AG04450 (cell line): ENCODE measurements around the gene PTPRE. TPM values are rescaled to one million over a fixed set of nuclear protein-coding genes. Genes with fewer than 3 reads are reported as not detected.

ENCODE experiments used
- CTCF ChIA-PET: fragments of 300-600, 350-600 bp; formaldehyde crosslinking; extraction: SDS; loops from one replicate; lab custom pipeline; 2022; ENCODE audit warnings: antibody characterized with exemption, inconsistent platforms; lab: Charles Lee
- POLR2A ChIA-PET: fragments of 350-600 bp; formaldehyde crosslinking; extraction: SDS; loops from one replicate; lab custom pipeline; 2021; ENCODE audit warnings: antibody characterized with exemption, inconsistent platforms; lab: Yijun Ruan, JAX
- DNase-seq: peaks from one replicate; pipeline ENCODE4 v3.0.0-alpha.2; 2011; ENCODE audit warnings: low read depth, low spot score
- H3K27ac ChIP-seq: one replicate; pipeline ENCODE4 v1.5.1; 2012; ENCODE audit warnings: low read depth, low read length, control low read depth
- H3K27me3 ChIP-seq: one replicate; pipeline ENCODE4 v1.6.0; 2012; ENCODE audit warnings: low read length; ENCODE audit not compliant: control insufficient read depth, insufficient read depth
- H3K4me3 ChIP-seq: 2 replicates; pipeline ENCODE4 v1.5.1; 2011; ENCODE audit warnings: mild to moderate bottlenecking, low read depth, low read length, control low read depth
- H3K9me3 ChIP-seq: 2 replicates; pipeline ENCODE4 v1.5.1; 2012; ENCODE audit warnings: low read length; ENCODE audit not compliant: control insufficient read depth, insufficient read depth
- CTCF ChIP-seq: IDR thresholded peaks from 2 replicates; pipeline ENCODE4 v1.5.1; 2011; ENCODE audit warnings: low read depth, low read length, control low read depth, inconsistent platforms
- polyA plus RNA-seq: library from polyadenylated mRNA; depleted of rRNA; stranded (reverse); fragments of >200 nt; gene quantifications from 2 replicates; pipeline ENCODE4 v1.2.3, GENCODE V29; 2011

Gene PTPRE
- polyA plus RNA-seq, 1 experiment = 0.38 TPM

GRCh38 chr10:127890832-127891334, 16.0 kb upstream of the PTPRE start:
- H3K27me3 ChIP-seq = no peaks in the 10 kb centered on the region
- POLR2A ChIA-PET = no interaction called here
- no peak overlapping the region for H3K27ac ChIP-seq
- H3K4me3 ChIP-seq = no peak overlapping the region
- no peak for DNase-seq
- TF ChIP-seq CTCF = no peak
- peaks cover 12% of the 10 kb centered on the region; the same call in 1 of the 2 replicates for H3K9me3 ChIP-seq
- CTCF ChIA-PET = no interaction called here

- Histone ChIP-seq H3K27me3 (no peaks in the 10 kb centered on the region), H3K9me3 (peaks cover 4% of the 10 kb centered on the region; the same call in 1 of the 2 replicates), H3K4me3 (no peak within 1 kb of the TSS), H3K27ac (no peak within 1 kb of the TSS)
- no peak for TF ChIP-seq CTCF
- no peak for DNase-seq
- CTCF ChIA-PET = no interaction called here
- POLR2A ChIA-PET = no interaction called here
Observed at GRCh38 chr10:127892743-127893142, 14.2 kb upstream of the PTPRE start, which contains the start of gene CLRN3. Gene CLRN3 (minus strand): TSS chr10:127892941. CDS start chr10:127892784, 157 bp downstream.

- POLR2A ChIA-PET = no interaction called here
- no peak overlapping the region for H3K27ac ChIP-seq
- H3K4me3 ChIP-seq = no peak overlapping the region
- no peaks in the 10 kb centered on the region for H3K27me3 ChIP-seq
- CTCF ChIA-PET = no interaction called here
- no peaks in the 10 kb centered on the region; the same call in 1 of the 2 replicates for H3K9me3 ChIP-seq
- DNase-seq = no peak
- TF ChIP-seq CTCF = no peak
Observed at GRCh38 chr10:127894146-127894545, 12.8 kb upstream of the PTPRE start.

DNA sequence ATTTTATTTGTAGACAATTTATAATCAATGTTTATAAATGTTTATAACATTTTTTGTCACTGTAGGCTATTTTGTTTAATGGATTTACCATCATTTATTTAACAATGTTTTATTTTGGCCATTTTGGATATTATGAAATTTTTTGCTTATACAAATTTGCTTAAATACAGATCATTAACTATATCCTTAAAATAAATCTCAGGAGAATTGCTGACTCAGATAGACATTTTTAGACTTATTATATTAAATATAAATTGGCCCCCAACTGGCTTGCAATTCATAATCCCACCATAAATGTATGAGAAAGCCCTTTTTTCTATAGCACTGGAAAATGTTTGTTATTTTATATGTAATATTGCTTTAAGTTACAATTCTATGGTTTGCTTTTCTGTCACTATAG, 10.3 kb upstream of the PTPRE start:
- no peaks in the 10 kb centered on the region for H3K27me3 ChIP-seq
- CTCF ChIA-PET = no interaction called here
- TF ChIP-seq CTCF = no peak
- H3K4me3 ChIP-seq = no peak overlapping the region
- POLR2A ChIA-PET = no interaction called here
- DNase-seq = no peak
- H3K9me3 ChIP-seq = no peaks in the 10 kb centered on the region
- H3K27ac ChIP-seq = no peak overlapping the region

DNA sequence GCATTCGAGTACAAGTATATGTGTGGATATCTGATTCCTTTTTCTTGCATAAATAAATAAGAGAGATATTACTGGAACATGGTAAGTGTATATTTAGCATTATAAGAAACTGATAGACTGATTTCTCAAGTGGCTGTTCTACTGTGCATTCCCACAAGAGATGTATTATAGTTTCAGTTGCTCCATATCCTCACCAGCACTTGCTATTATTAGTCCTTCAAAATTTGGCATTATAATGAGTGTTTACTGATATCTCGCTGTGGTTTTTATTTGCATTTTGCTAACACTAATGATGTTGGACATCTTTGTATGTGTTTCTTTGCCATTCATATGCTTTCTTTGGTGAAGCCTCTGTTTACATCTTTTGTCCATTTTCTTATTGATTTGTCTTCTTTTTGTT, 9.7 kb upstream of the PTPRE start:
- no peaks in the 10 kb centered on the region for H3K27me3 ChIP-seq
- no peaks in the 10 kb centered on the region for H3K9me3 ChIP-seq
- H3K4me3 ChIP-seq = no peak overlapping the region
- POLR2A ChIA-PET = no interaction called here
- no peak overlapping the region for H3K27ac ChIP-seq
- no peak for DNase-seq
- TF ChIP-seq CTCF = no peak
- CTCF ChIA-PET = no interaction called here
